Mammary epithelial cell (primary cell): ENCODE results near the gene ERMARD.

Experiments
- CTCF ChIP-seq, 2 donors: IDR thresholded peaks in 1 of 2; conservative IDR thresholded peaks in 1 of 2; 2 replicates each; pipeline ENCODE4 v1.5.1; 2011 to 2012; ENCODE audit warnings: inconsistent platforms in 2 of 2, low read length in 2 of 2, mild to moderate bottlenecking in 2 of 2, control low read depth in 1 of 2, low read depth in 1 of 2; ENCODE audit not compliant: insufficient read depth in 1 of 2; ENCODE audit errors: extremely low read depth in 1 of 2
- EZH2 ChIP-seq: IDR thresholded peaks from 2 replicates; pipeline ENCODE4 v1.6.1; 2012; ENCODE audit warnings: low read length, inconsistent platforms, borderline replicate concordance

GRCh38 chr6:169720207-169720855 lies 31.1 kb upstream of the ERMARD start:
- TF ChIP-seq CTCF (conservative IDR thresholded peaks at IDR 0.05 in 1 of 2, IDR thresholded peaks at IDR 0.05 in 1 of 2; ENCODE audit: extremely low read depth in 1 of 2, insufficient read depth in 1 of 2, low read depth in 1 of 2, low read length in 2 of 2) (peak; percentile 11 to 26), EZH2 (no peak)
